ENCODE measurements around the gene PLXNC1. TPM values are rescaled to one million over a fixed set of nuclear protein-coding genes. Genes with fewer than 3 reads are reported as not detected.
A peak's percentile ranks its signal among the peaks of the same experiment; 100 is the strongest.

PLXNC1 gene
- total and polyA plus RNA-seq, 9 of the 15 experiments (the other 6 are each of a cell fraction or from before 2014, with no cell fraction given) = 0.08 to 0.87 (median 0.28) TPM

DNA sequence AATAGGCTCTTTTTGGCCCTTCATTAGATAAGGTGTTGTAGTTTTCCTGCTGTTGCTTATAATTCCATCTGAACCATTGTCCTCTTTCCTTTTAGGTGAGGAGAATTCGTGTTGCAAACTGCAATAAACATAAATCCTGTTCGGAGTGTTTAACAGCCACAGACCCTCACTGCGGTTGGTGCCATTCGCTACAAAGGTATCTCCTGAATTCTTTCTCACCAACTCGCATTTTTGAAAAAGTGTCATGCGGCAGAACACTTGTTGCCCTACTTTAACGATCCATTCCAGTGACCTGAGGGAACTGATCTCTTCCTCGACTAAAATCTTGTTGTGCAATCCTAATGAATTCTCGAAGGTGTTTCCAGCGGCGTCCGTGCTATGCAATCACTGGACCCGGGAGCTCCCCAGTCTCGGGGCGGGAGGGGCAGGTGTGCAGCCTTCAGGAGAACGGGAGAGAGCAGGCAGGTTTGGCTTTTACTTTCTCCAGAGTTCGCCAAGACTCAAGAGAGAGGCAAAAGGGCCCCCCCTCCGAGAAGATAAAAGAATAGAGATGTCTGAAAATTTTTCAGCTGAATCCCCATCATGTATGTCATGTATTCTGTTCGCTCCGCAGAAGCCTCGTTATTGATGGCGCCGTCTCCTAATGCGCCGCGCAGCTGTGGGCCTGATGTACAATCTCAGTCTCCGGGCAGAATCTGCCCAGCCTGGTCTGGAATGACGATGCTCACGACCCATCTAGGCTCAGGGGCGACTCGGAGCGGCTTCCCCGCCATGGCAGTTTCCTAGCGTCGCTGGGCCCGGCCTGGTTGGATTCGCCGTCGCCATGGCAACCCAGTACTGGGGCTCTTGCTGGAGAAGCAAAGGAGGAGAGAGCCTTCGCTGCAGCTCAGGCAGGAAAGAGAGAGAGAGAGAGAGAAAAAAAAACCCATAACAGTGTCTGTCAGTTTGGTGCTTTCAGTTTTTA lies 38.2 kb downstream of the PLXNC1 start:
- Histone ChIP-seq H3K4me2 (ENCODE audit: insufficient read depth, low read length) (no peak overlapping the region), H3K27ac (ENCODE audit: extremely low read depth, low read depth, low read length) (no peak overlapping the region), H3K79me2 (ENCODE audit: control insufficient read depth, insufficient read depth, low read length) (no peaks in the 10 kb centered on the region), H3K9ac (ENCODE audit: insufficient read depth in 1 of 2, low read depth in 2 of 2, low read length in 2 of 2) (no peak overlapping the region), H2AFZ (ENCODE audit: low read depth, low read length) (no peak overlapping the region), H4K20me1 (replicated peaks; ENCODE audit: control insufficient read depth, insufficient read depth, low read length) (no peaks in the 10 kb centered on the region), H3K4me3 (no peak overlapping the region), H3K9me3 (replicated peaks; ENCODE audit: control insufficient read depth, insufficient read depth, low read depth, low read length) (no peaks in the 10 kb centered on the region), H3K36me3 (ENCODE audit: control insufficient read depth, insufficient read depth, low read length) (no peaks in the 10 kb centered on the region), H3K27me3 (ENCODE audit: control insufficient read depth in 2 of 2, insufficient read depth in 2 of 2, low read length in 2 of 2) (peaks cover 9 to 31% of the 10 kb centered on the region in 2 experiments; a peak in 4 of 5 replicates), H3K4me1 (replicated peaks in 1 of 2; ENCODE audit: control insufficient read depth in 2 of 2, insufficient read depth in 2 of 2, low read length in 2 of 2) (peaks cover 0 to 5% of the 10 kb centered on the region in 2 experiments; a peak in 1 of 5 replicates), H3K9me1 (ENCODE audit: control insufficient read depth, insufficient read depth, low read length) (no peaks in the 10 kb centered on the region)
- POLR2A ChIA-PET = interaction anchor here (0.7 to 1.3 kb wide), 4 partner anchors 8 to 774 kb away, joined by 3 to 5 read pairs (median 3); no protein-coding TSS in a partner anchor
- intact Hi-C loops (cut with micrococcal nuclease) = no loop called here
- no TSS peak for BruUV-seq (replicated peaks)
- WGBS (ENCODE audit: insufficient coverage, low coverage, missing lambda C conversion rate) = 30% methylated on average over 39 of the region's 40 CpGs
- FAIRE-seq (no peak), DNase-seq (ENCODE audit: extremely low read depth in 1 of 4, low spot score in 3 of 4) (no peak), ATAC-seq (no peak)
- CTCF ChIA-PET (ENCODE audit: low intra/inter-chr PET ratio) = no interaction called here
- TF ChIP-seq HMG20A (CRISPR knock-in tag; conservative IDR thresholded peaks at IDR 0.05) (no peak), XRCC3 (IDR thresholded peaks at IDR 0.05) (no peak), RFX1 (IDR thresholded peaks at IDR 0.05) (peak; percentile 80), CBX2 (IDR thresholded peaks at IDR 0.05; ENCODE audit: insufficient read depth, low read length, poor library complexity, severe bottlenecking) (no peak), CEBPB (tag; IDR thresholded peaks at IDR 0.05) (peak; percentile 26; the same call in 1 of the 2 replicates)
- TF ChIP-seq, protein P1, sequence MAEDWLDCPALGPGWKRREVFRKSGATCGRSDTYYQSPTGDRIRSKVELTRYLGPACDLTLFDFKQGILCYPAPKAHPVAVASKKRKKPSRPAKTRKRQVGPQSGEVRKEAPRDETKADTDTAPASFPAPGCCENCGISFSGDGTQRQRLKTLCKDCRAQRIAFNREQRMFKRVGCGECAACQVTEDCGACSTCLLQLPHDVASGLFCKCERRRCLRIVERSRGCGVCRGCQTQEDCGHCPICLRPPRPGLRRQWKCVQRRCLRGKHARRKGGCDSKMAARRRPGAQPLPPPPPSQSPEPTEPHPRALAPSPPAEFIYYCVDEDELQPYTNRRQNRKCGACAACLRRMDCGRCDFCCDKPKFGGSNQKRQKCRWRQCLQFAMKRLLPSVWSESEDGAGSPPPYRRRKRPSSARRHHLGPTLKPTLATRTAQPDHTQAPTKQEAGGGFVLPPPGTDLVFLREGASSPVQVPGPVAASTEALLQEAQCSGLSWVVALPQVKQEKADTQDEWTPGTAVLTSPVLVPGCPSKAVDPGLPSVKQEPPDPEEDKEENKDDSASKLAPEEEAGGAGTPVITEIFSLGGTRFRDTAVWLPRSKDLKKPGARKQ (CRISPR knock-in tag; IDR thresholded peaks at IDR 0.05) = 0 out of 2 replicates have a peak, but pooled peaks have one; percentile 33
- in situ Hi-C loops (cut with MboI) = no loop called here

Data from K562 (cell line).